ENCODE results near the gene MAD1L1. TPM values are rescaled to one million over a fixed set of nuclear protein-coding genes. Genes with fewer than 3 reads are reported as not detected.

Gene MAD1L1
- total and polyA plus RNA-seq, 2 of the 4 experiments (the other 2 are of a cell fraction) = 29.0 to 40.9 TPM

DNA sequence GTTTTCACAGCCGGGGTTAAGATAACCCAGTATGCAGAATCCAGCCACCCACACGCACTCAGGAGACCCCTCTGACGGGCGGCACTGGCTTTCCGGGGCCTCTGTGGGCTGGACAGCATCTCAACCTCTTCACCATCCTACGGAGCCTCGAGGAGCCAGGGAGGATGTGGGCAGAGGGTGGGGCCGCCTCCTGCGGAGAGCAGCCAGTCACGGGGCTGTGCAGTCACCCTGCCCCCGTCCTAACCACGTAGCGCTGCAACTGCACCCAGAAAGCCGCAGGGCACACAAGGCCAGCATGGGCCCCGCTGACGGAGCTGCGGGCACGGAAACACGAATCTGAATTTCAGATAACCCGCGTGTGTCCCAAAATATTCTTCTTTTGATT is 292.4 kb downstream of the MAD1L1 start:
- H3K9me1 ChIP-seq (ENCODE audit: insufficient read depth, low read length) = 0 out of 2 replicates have a peak, but pooled peaks cover 6% of the 10 kb centered on the region
- no peak overlapping the region for H4K5ac ChIP-seq (ENCODE audit: low read depth, low read length)
- H3K14ac ChIP-seq (replicated peaks; ENCODE audit: low read depth, low read length) = no peak overlapping the region
- no peak overlapping the region for H3K4me3 ChIP-seq (ENCODE audit: insufficient read depth, low read depth, low read length)
- 62% methylated on average over 9 of the region's 21 CpGs; no CpG with 5 or more reads in 1 of the 2 experiments for WGBS, 2 experiments (ENCODE audit: extremely low coverage in 2 of 2, insufficient read length in 1 of 2)
- no peaks in the 10 kb centered on the region for H4K20me1 ChIP-seq (ENCODE audit: insufficient read depth, low read length)
- DNase-seq (no peak), ATAC-seq (ENCODE audit: low read depth) (peak; percentile 44; the same call in 1 of the 2 replicates)
- peak overlapping the region; percentile 23 for H2AK9ac ChIP-seq (replicated peaks; ENCODE audit: low read depth, low read length, poor library complexity)
- no peak overlapping the region for H4K8ac ChIP-seq (ENCODE audit: low read depth in 2 of 2, low read length in 2 of 2)
- no TSS peak for BruUV-seq (replicated peaks)
- H3K4me1 ChIP-seq (ENCODE audit: control insufficient read depth, insufficient read depth, low read length) = peaks cover 4% of the 10 kb centered on the region
- no peak overlapping the region for H3K56ac ChIP-seq (ENCODE audit: extremely low read depth, insufficient read depth, low read length)
- no peak overlapping the region for H2BK5ac ChIP-seq (ENCODE audit: low read depth, low read length, poor library complexity, severe bottlenecking)
- TF ChIP-seq POLR2A (IDR thresholded peaks at IDR 0.05; ENCODE audit: low read depth, low read length) (no peak), CHD1 (IDR thresholded peaks at IDR 0.05; ENCODE audit: low read depth, low read length) (no peak), MAFK (IDR thresholded peaks at IDR 0.05; ENCODE audit: low read depth, low read length) (no peak), CTCF (conservative IDR thresholded peaks at IDR 0.05; ENCODE audit: low read depth, low read length) (no peak), RCOR1 (IDR thresholded peaks at IDR 0.05; ENCODE audit: insufficient replicate concordance, low read length) (no peak), RFX5 (IDR thresholded peaks at IDR 0.05; ENCODE audit: low read depth, low read length) (no peak)
- no peak overlapping the region for H2BK15ac ChIP-seq (ENCODE audit: low read depth, low read length)
- no peak overlapping the region for H2BK20ac ChIP-seq (ENCODE audit: low read depth, low read length)
- ChIA-PET CTCF (no interaction called here), POLR2A (ENCODE audit: unreplicated experiment) (no interaction called here)
- H3K9me3 ChIP-seq (ENCODE audit: control insufficient read depth, insufficient read depth, low read length) = no peaks in the 10 kb centered on the region
- peak overlapping the region; percentile 39 for H2AFZ ChIP-seq (replicated peaks; ENCODE audit: low read length, poor library complexity)
- no peak overlapping the region for H2BK120ac ChIP-seq (ENCODE audit: low read depth, low read length)
- H3K9ac ChIP-seq (ENCODE audit: low read depth, low read length) = no peak overlapping the region
- dilution Hi-C loops (cut with HindIII; ENCODE audit: low sequenced_read_pairs, unreplicated experiment) = no loop called here
- no peak overlapping the region for H3K18ac ChIP-seq (ENCODE audit: low read depth, low read length)
- peaks cover 2% of the 10 kb centered on the region; the same call in 1 of the 2 replicates for H3K36me3 ChIP-seq (ENCODE audit: control insufficient read depth, insufficient read depth, low read length)
- H2AK5ac ChIP-seq (ENCODE audit: low read depth, low read length) = no peak overlapping the region; the same call in 1 of the 2 replicates
- H3K27ac ChIP-seq (ENCODE audit: insufficient read depth, low read length) = no peak overlapping the region
- in situ Hi-C loops (cut with MboI; ENCODE audit: low sequenced_read_pairs) = no loop called here
- no peak overlapping the region for H4K91ac ChIP-seq (ENCODE audit: insufficient read depth, low read depth, low read length)
- no peak overlapping the region for H3K23ac ChIP-seq (ENCODE audit: low read depth, low read length)
- 0 out of 2 replicates have a peak overlapping the region, but pooled peaks have one; percentile 48 for H3K4ac ChIP-seq (ENCODE audit: low read depth, low read length)
- intact Hi-C loops (cut with micrococcal nuclease) = no loop called here
- no peaks in the 10 kb centered on the region for H3K27me3 ChIP-seq (ENCODE audit: control insufficient read depth, insufficient read depth, low read length)
- no peak overlapping the region for H3K4me2 ChIP-seq (ENCODE audit: low read depth, low read length)
- H3K79me1 ChIP-seq (ENCODE audit: low read depth in 1 of 2, low read length in 2 of 2) = peaks cover 0 to 5% of the 10 kb centered on the region in 2 experiments; a peak in 2 of 4 replicates
